Peyer's patch (tissue), 4 donors: ENCODE results near the gene ARFGAP1.

ENCODE experiments used
- POLR2A ChIP-seq, 2 donors: fragments of 450-650 bp; IDR thresholded peaks; one replicate each; pipeline ENCODE4 v1.5.1; 2017; ENCODE audit warnings: antibody characterized with exemption in 2 of 2, mild to moderate bottlenecking in 2 of 2, moderate library complexity in 2 of 2
- TF ChIP-seq, protein P1 (sequence below), 6 experiments: fragments of 450-650 bp in 4 of 6; fragments of 200-600 bp in 2 of 6; sonication (generic) in 1 of 6; IDR thresholded peaks; one replicate each; pipeline ENCODE4 v1.5.1; 2017 to 2019; ENCODE audit warnings: antibody characterized with exemption in 6 of 6, mild to moderate bottlenecking in 3 of 6, moderate library complexity in 1 of 6

GRCh38 chr20:63224412-63225081 lies 48.1 kb upstream of the ARFGAP1 start:
- TF ChIP-seq, protein P1, sequence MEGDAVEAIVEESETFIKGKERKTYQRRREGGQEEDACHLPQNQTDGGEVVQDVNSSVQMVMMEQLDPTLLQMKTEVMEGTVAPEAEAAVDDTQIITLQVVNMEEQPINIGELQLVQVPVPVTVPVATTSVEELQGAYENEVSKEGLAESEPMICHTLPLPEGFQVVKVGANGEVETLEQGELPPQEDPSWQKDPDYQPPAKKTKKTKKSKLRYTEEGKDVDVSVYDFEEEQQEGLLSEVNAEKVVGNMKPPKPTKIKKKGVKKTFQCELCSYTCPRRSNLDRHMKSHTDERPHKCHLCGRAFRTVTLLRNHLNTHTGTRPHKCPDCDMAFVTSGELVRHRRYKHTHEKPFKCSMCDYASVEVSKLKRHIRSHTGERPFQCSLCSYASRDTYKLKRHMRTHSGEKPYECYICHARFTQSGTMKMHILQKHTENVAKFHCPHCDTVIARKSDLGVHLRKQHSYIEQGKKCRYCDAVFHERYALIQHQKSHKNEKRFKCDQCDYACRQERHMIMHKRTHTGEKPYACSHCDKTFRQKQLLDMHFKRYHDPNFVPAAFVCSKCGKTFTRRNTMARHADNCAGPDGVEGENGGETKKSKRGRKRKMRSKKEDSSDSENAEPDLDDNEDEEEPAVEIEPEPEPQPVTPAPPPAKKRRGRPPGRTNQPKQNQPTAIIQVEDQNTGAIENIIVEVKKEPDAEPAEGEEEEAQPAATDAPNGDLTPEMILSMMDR (IDR thresholded peaks at IDR 0.05) = no peak
- TF ChIP-seq POLR2A (IDR thresholded peaks at IDR 0.05) = no peak
